Peyer's patch (tissue), 4 donors: ENCODE data around the gene DNAH2.

Experiments used
- CTCF ChIP-seq, 6 experiments: fragments of 450-650 bp in 4 of 6; fragments of 200-600 bp in 2 of 6; sonication (generic) in 1 of 6; IDR thresholded peaks; one replicate each; pipeline ENCODE4 v1.5.1; 2017 to 2019; ENCODE audit warnings: antibody characterized with exemption in 6 of 6, mild to moderate bottlenecking in 3 of 6, moderate library complexity in 1 of 6
- POLR2A ChIP-seq, 2 donors: fragments of 450-650 bp; IDR thresholded peaks; one replicate each; pipeline ENCODE4 v1.5.1; 2017; ENCODE audit warnings: antibody characterized with exemption in 2 of 2, mild to moderate bottlenecking in 2 of 2, moderate library complexity in 2 of 2

GRCh38 chr17:7750321-7750821, 32.8 kb downstream of the DNAH2 start:
- TF ChIP-seq POLR2A (IDR thresholded peaks at IDR 0.05) (no peak), CTCF (IDR thresholded peaks at IDR 0.05) (no peak)
